ENCODE measurements around the gene GPRC5A. TPM values are rescaled to one million over a fixed set of nuclear protein-coding genes. Genes with fewer than 3 reads are reported as not detected.

The GPRC5A gene
- total RNA-seq, 4 donors from 2014 or later: 7.0 to 166 (median 116) TPM

DNA sequence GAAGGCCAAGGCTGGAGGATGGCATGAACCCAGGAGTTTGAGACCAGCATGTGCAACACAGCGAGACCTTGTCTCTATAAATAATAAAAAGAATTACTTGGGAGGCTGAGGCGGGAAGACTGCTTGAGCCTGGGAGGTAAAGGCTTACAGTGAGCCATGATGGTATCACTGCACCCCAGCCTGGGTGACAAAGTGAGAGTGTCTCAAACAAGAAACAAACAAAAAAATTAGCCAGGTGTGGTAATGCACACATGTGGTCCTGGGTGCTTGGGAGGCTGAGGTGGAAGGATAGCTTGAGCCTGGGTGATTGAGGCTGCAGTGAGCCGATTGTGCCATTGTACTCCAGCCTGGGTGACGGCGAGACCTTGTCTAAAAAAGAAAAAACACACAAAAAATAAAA lies 1.7 kb upstream of the GPRC5A start:
- peaks cover 0 to 22% (median 15%) of the 10 kb centered on the region in 4 donors for H3K4me1 ChIP-seq
- no peaks in the 10 kb centered on the region for H3K9me3 ChIP-seq
- H3K27ac ChIP-seq: peak overlapping the region in 1 of 4 donors; percentile 85
- H3K4me3 ChIP-seq: no peak overlapping the region
- 84 to 95% methylated on average over 5 of the region's 5 CpGs for WGBS, 2 donors (ENCODE audit: low coverage in 1 of 2)
- DNase-seq: no peak
- in situ Hi-C loops (cut with MboI; ENCODE audit: low pct_ligation_motif_present in 1 of 4, low pct_unique_long_range_greater_than_20kb in 1 of 4, low sequenced_read_pairs in 3 of 4): no loop called here
- no peaks in the 10 kb centered on the region for H3K36me3 ChIP-seq
- intact Hi-C loops (cut with DNase I; ENCODE audit: low total_unique reads): no loop called here
- TF ChIP-seq EP300 (IDR thresholded peaks at IDR 0.05; ENCODE audit: low read depth) (no peak), POLR2A (IDR thresholded peaks at IDR 0.05) (no peak), POLR2AphosphoS5 (IDR thresholded peaks at IDR 0.05) (no peak)
- TF ChIP-seq, protein P1, sequence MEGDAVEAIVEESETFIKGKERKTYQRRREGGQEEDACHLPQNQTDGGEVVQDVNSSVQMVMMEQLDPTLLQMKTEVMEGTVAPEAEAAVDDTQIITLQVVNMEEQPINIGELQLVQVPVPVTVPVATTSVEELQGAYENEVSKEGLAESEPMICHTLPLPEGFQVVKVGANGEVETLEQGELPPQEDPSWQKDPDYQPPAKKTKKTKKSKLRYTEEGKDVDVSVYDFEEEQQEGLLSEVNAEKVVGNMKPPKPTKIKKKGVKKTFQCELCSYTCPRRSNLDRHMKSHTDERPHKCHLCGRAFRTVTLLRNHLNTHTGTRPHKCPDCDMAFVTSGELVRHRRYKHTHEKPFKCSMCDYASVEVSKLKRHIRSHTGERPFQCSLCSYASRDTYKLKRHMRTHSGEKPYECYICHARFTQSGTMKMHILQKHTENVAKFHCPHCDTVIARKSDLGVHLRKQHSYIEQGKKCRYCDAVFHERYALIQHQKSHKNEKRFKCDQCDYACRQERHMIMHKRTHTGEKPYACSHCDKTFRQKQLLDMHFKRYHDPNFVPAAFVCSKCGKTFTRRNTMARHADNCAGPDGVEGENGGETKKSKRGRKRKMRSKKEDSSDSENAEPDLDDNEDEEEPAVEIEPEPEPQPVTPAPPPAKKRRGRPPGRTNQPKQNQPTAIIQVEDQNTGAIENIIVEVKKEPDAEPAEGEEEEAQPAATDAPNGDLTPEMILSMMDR (IDR thresholded peaks at IDR 0.05): no peak
- peaks cover 3% of the 10 kb centered on the region for H3K27me3 ChIP-seq

DNA sequence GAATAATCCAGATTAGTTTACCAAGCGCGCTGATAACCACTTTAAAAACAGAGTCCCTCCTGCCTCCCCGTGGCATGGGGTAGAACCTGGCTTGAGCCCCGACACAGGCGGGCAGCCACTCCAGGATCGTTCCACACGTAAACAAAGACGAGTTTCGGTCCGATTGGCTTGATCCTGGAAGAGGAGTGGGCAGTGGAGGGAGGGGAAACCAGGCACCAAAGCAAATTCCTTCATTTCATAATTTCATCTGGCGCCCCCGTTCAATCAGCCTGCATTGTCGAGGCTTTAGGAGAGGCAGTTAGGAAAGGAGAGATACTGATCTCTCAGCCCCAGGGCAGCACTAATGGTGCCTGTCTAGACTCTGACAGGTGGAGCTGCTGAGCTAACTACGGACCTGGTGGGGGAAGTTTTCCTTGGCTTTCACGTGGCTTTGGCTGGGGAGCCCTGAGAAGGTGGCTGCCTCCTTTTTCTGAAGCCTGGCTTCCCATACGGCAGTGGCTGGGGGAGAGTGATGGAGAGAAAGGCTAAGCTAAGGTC lies 751 bp upstream of the GPRC5A start:
- intact Hi-C loops (cut with DNase I; ENCODE audit: low total_unique reads) (no loop called here), in situ Hi-C loops (cut with MboI; ENCODE audit: low pct_ligation_motif_present in 1 of 4, low pct_unique_long_range_greater_than_20kb in 1 of 4, low sequenced_read_pairs in 3 of 4) (no loop called here)
- DNase-seq: no peak
- TF ChIP-seq POLR2AphosphoS5 (IDR thresholded peaks at IDR 0.05): no peak
- TF ChIP-seq, protein P1 (IDR thresholded peaks at IDR 0.05): peak in 2 of 5 experiments; percentile 19 to 20
- Histone ChIP-seq H3K27ac (peak overlapping the region; percentile 82 to 89 (median 86)), H3K9me3 (no peaks in the 10 kb centered on the region), H3K36me3 (no peaks in the 10 kb centered on the region), H3K27me3 (peaks cover 3% of the 10 kb centered on the region), H3K4me1 (peaks cover 0 to 22% (median 15%) of the 10 kb centered on the region in 4 donors), H3K4me3 (peak overlapping the region; percentile 33 to 54 (median 38))
- WGBS, 2 donors (ENCODE audit: low coverage in 1 of 2): 0 to 17% methylated on average over 3 to 16 of the region's 16 CpGs

DNA sequence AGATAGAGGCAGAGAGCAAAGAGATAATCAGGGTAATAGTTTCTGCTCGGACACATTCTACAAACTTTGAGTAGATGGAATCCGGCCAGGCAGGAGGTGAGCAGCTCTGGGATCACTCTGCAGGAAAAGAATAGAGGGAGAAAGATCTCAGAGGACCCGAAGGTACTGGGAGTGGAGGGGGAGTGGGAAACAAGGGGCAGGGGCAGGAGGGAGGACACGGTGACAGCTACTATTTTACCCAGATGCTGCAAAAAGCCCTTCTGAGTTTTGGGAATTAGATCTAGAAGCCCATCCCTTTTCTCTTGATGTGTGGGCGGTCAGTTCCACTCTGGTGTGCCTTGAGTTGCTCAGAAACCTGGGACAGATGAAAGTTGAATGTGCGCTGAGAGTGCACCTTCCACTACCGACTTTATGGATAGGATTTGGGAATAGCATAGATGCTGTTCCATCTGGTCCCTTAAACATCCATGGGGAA lies 556 bp downstream of the GPRC5A start:
- Histone ChIP-seq H3K9me3 (no peaks in the 10 kb centered on the region), H3K36me3 (no peaks in the 10 kb centered on the region), H3K27me3 (peaks cover 3% of the 10 kb centered on the region), H3K27ac (peak overlapping the region; percentile 82 to 89 (median 86)), H3K4me3 (peak overlapping the region; percentile 3 to 54 (median 38)), H3K4me1 (peaks cover 0 to 22% (median 15%) of the 10 kb centered on the region in 4 donors)
- in situ Hi-C loops (cut with MboI; ENCODE audit: low pct_ligation_motif_present in 1 of 4, low pct_unique_long_range_greater_than_20kb in 1 of 4, low sequenced_read_pairs in 3 of 4): no loop called here
- intact Hi-C loops (cut with DNase I; ENCODE audit: low total_unique reads): no loop called here
- 4 to 26% methylated on average over 3 to 7 of the region's 7 CpGs for WGBS, 2 donors (ENCODE audit: low coverage in 1 of 2)
- no peak for DNase-seq
- TF ChIP-seq EP300 (IDR thresholded peaks at IDR 0.05; ENCODE audit: low read depth) (no peak), POLR2A (IDR thresholded peaks at IDR 0.05) (no peak), POLR2AphosphoS5 (IDR thresholded peaks at IDR 0.05) (peak in 1 of 3 donors; percentile 25)
- TF ChIP-seq, protein P1 (IDR thresholded peaks at IDR 0.05): no peak

DNA sequence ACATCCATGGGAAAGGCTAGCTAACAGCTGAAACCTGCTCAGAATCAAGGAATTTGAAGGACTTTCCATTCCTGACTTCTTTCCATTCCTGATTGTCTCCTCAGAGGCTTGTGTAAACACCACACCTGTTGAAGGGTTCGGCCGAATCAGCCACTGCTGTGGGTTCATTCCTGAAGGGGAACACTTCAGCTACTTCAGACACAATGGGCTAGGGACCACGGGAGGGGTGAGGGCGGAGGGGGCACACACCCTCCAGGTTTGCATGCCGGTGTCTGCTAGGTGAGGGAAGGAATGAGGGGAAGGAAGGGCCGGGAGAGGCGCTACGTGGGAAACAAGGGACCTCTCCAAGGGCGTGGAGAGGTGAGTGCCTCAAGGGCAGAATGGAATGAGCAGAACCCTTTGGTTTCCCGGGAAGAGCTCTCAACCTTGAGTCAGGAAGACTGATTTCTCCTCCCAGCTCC lies 1.3 kb downstream of the GPRC5A start:
- TF ChIP-seq, protein P1 (IDR thresholded peaks at IDR 0.05): no peak
- TF ChIP-seq POLR2A (IDR thresholded peaks at IDR 0.05) (peak; percentile 40), EP300 (IDR thresholded peaks at IDR 0.05; ENCODE audit: low read depth) (no peak), POLR2AphosphoS5 (IDR thresholded peaks at IDR 0.05) (peak in 2 of 3 donors; percentile 18 to 51)
- Histone ChIP-seq H3K27me3 (peaks cover 3% of the 10 kb centered on the region), H3K36me3 (no peaks in the 10 kb centered on the region), H3K4me1 (peaks cover 0 to 22% (median 13%) of the 10 kb centered on the region in 4 donors), H3K27ac (peak overlapping the region; percentile 82 to 89 (median 86)), H3K9me3 (no peaks in the 10 kb centered on the region), H3K4me3 (peak overlapping the region; percentile 3 to 54 (median 38))
- WGBS, 2 donors (ENCODE audit: low coverage in 1 of 2): 44 to 53% methylated on average over 10 of the region's 10 CpGs
- peak; percentile 39 for DNase-seq
- intact Hi-C loops (cut with DNase I; ENCODE audit: low total_unique reads): no loop called here
- in situ Hi-C loops (cut with MboI; ENCODE audit: low pct_ligation_motif_present in 1 of 4, low pct_unique_long_range_greater_than_20kb in 1 of 4, low sequenced_read_pairs in 3 of 4): no loop called here
